PC-9 (cell line): Measurements from ENCODE around the gene STC2. TPM values are rescaled to one million over a fixed set of nuclear protein-coding genes. Genes with fewer than 3 reads are reported as not detected.
A peak's percentile ranks its signal among the peaks of the same experiment; 100 is the strongest.

Experiments
- BruUV-seq: library from RNA; stranded (reverse); fragments of 400-500 nt; replicated peaks from 2 replicates; lab custom pipeline; 2021; lab: Mats Ljungman, UMichigan
- CTCF ChIA-PET: fragments of 300-600 bp; sonication (Branson Sonifier 250); formaldehyde crosslinking; loops from one replicate; lab custom pipeline; 2022; ENCODE audit warnings: antibody characterized with exemption; lab: Charles Lee
- POLR2A ChIA-PET: fragments of 300-600 bp; sonication (Branson Sonifier 250); formaldehyde crosslinking; loops from one replicate; lab custom pipeline; 2022; ENCODE audit warnings: antibody characterized with exemption; ENCODE audit not compliant: unreplicated experiment; lab: Charles Lee
- DNase-seq, 2 experiments: peaks; one replicate each; pipeline versions ENCODE4 v3.0.0 to v3.0.0-alpha.2; 2015 to 2022; ENCODE audit warnings: mixed read lengths in 1 of 2
- H2AFZ ChIP-seq: fragments of 200-600 bp; sonication (generic); 2 replicates; pipeline ENCODE4 v1.8.1; 2017; ENCODE audit warnings: antibody characterized with exemption
- H3F3A ChIP-seq: fragments of 200-600 bp; sonication (generic); 2 replicates; pipeline ENCODE4 v1.8.1; 2017; ENCODE audit warnings: antibody characterized with exemption, mild to moderate bottlenecking, low read depth; ENCODE audit not compliant: insufficient read depth
- H3K27ac ChIP-seq: fragments of 200-600 bp; sonication (generic); 2 replicates; pipeline ENCODE4 v1.6.1; 2016; ENCODE audit warnings: mixed run types
- H3K27me3 ChIP-seq: fragments of 200-600 bp; sonication (generic); 2 replicates; pipeline ENCODE4 v1.6.1; 2016; ENCODE audit warnings: low read depth, mixed run types; ENCODE audit not compliant: insufficient read depth
- H3K36me3 ChIP-seq: fragments of 200-600 bp; sonication (generic); 2 replicates; pipeline ENCODE4 v1.6.1; 2016; ENCODE audit warnings: low read depth, mixed run types
- H3K4me1 ChIP-seq: fragments of 200-600 bp; sonication (generic); replicated peaks from 2 replicates; pipeline ENCODE4 v1.6.1; 2016; ENCODE audit warnings: mixed run types; ENCODE audit not compliant: insufficient read depth
- H3K4me2 ChIP-seq: fragments of 200-600 bp; sonication (generic); 2 replicates; pipeline ENCODE4 v1.6.1; 2017; ENCODE audit warnings: mixed run types
- H3K4me3 ChIP-seq: fragments of 200-600 bp; sonication (generic); 2 replicates; pipeline ENCODE4 v1.6.1; 2016; ENCODE audit warnings: mixed run types
- H3K79me2 ChIP-seq: fragments of 200-600 bp; sonication (generic); 2 replicates; pipeline ENCODE4 v1.6.1; 2017; ENCODE audit warnings: low read depth, mixed run types
- H3K9me2 ChIP-seq: fragments of 200-600 bp; sonication (generic); 2 replicates; pipeline ENCODE4 v1.8.1; 2017; ENCODE audit warnings: mild to moderate bottlenecking; ENCODE audit not compliant: insufficient read depth
- H3K9me3 ChIP-seq: fragments of 200-600 bp; sonication (generic); 2 replicates; pipeline ENCODE4 v1.8.1; 2016; ENCODE audit warnings: low read depth; ENCODE audit not compliant: insufficient read depth
- H4K20me1 ChIP-seq: fragments of 200-600 bp; sonication (generic); 2 replicates; pipeline ENCODE4 v1.8.1; 2017; ENCODE audit not compliant: insufficient read depth
- CTCF ChIP-seq: fragments of 200-600 bp; sonication (generic); conservative IDR thresholded peaks from 2 replicates; pipeline ENCODE4 v1.6.1; 2017; ENCODE audit warnings: mixed run types, antibody characterized with exemption, mild to moderate bottlenecking, moderate library complexity
- EZH2 ChIP-seq: fragments of 200-600 bp; sonication (generic); IDR thresholded peaks from 2 replicates; pipeline ENCODE4 v1.8.0; 2017; ENCODE audit warnings: antibody characterized with exemption, low read depth
- intact Hi-C: fragments of 100-400 bp; cut with micrococcal nuclease; formaldehyde crosslinking; loops from one replicate; pipeline ENCODE4 v1.10.0; 2022; ENCODE audit not compliant: unreplicated experiment
- total RNA-seq: library from RNA; stranded (reverse); gene quantifications from 2 replicates; pipeline ENCODE4 v1.2.3, GENCODE V29; 2021

STC2 gene
- total RNA-seq, 1 experiment from 2014 or later = 63.5 TPM

- intact Hi-C loops = loop anchor here (5.0 to 10.0 kb wide), 5 partner anchors 290 to 562 kb away; partner anchors contain the start of genes ATP6V0E1, BOD1 and CPEB4
- no TSS peak for BruUV-seq
- CTCF ChIA-PET = interaction anchor here (1.9 kb wide), 1 partner anchor 31 kb away, joined by 5 read pairs; no protein-coding TSS in a partner anchor
- H4K20me1 ChIP-seq = peaks cover 56% of the 10 kb centered on the region
- DNase-seq = no peak
- H3K9me3 ChIP-seq = no peaks in the 10 kb centered on the region
- POLR2A ChIA-PET = no interaction called here
- H3K4me1 ChIP-seq = peaks cover 19% of the 10 kb centered on the region
- H3K36me3 ChIP-seq = peaks cover 70% of the 10 kb centered on the region
- no peaks in the 10 kb centered on the region for H3K9me2 ChIP-seq
- peaks cover 69% of the 10 kb centered on the region for H3F3A ChIP-seq
- TF ChIP-seq EZH2 (no peak), CTCF (no peak)
- H3K4me2 ChIP-seq = peak overlapping the region; percentile 96
- no peak overlapping the region for H2AFZ ChIP-seq
- peak overlapping the region; percentile 100 for H3K27ac ChIP-seq
- peak overlapping the region; percentile 72 for H3K4me3 ChIP-seq
- H3K27me3 ChIP-seq = no peaks in the 10 kb centered on the region
- H3K79me2 ChIP-seq = peaks cover 75% of the 10 kb centered on the region
These were observed 3.0 kb downstream of the STC2 start for GRCh38 chr5:173325091-173325698.

GRCh38 chr5:173324115-173325001 lies 3.9 kb downstream of the STC2 start:
- no peak for DNase-seq
- no peaks in the 10 kb centered on the region for H3K27me3 ChIP-seq
- no peaks in the 10 kb centered on the region for H3K9me3 ChIP-seq
- TF ChIP-seq EZH2 = no peak
- no peak for TF ChIP-seq CTCF
- H3K79me2 ChIP-seq = peaks cover 77% of the 10 kb centered on the region
- peak overlapping the region; percentile 100 for H3K27ac ChIP-seq
- ChIA-PET CTCF (no interaction called here), POLR2A (no interaction called here)
- H3K4me1 ChIP-seq = peaks cover 14% of the 10 kb centered on the region
- no peaks in the 10 kb centered on the region for H3K9me2 ChIP-seq
- peaks cover 71% of the 10 kb centered on the region for H3F3A ChIP-seq
- H2AFZ ChIP-seq = no peak overlapping the region
- H3K4me3 ChIP-seq = peak overlapping the region; percentile 72; the same call in 1 of the 2 replicates
- H3K4me2 ChIP-seq = peak overlapping the region; percentile 96
- H3K36me3 ChIP-seq = peaks cover 78% of the 10 kb centered on the region
- intact Hi-C loops = loop anchor here (5.0 to 10.0 kb wide), 5 partner anchors 290 to 563 kb away; partner anchors contain the start of genes ATP6V0E1, BOD1 and CPEB4
- BruUV-seq = no TSS peak
- peaks cover 65% of the 10 kb centered on the region for H4K20me1 ChIP-seq

- Histone ChIP-seq H3K9me2 (no peaks in the 10 kb centered on the region), H3K36me3 (peaks cover 82% of the 10 kb centered on the region), H2AFZ (no peak overlapping the region), H3K9me3 (no peaks in the 10 kb centered on the region), H3F3A (peaks cover 71% of the 10 kb centered on the region), H3K4me1 (peaks cover 14% of the 10 kb centered on the region), H3K27me3 (no peaks in the 10 kb centered on the region), H3K79me2 (peaks cover 79% of the 10 kb centered on the region), H3K27ac (peak overlapping the region; percentile 100; the same call in 1 of the 2 replicates), H4K20me1 (peaks cover 67% of the 10 kb centered on the region), H3K4me3 (no peak overlapping the region), H3K4me2 (peak overlapping the region; percentile 96; the same call in 1 of the 2 replicates)
- POLR2A ChIA-PET = no interaction called here
- DNase-seq = no peak
- CTCF ChIA-PET = no interaction called here
- TF ChIP-seq EZH2 (no peak), CTCF (no peak)
- intact Hi-C loops = loop anchor here (10.0 kb wide), 3 partner anchors 291 to 501 kb away; partner anchors contain the start of gene BOD1
- no TSS peak for BruUV-seq
These were observed 4.5 kb downstream of the STC2 start for GRCh38 chr5:173323799-173324114.
